ENCODE results near the gene ZNF407.

- TF ChIP-seq CTCF (IDR thresholded peaks at IDR 0.05; ENCODE audit: insufficient read depth, low read length), result no peak
- no peak for TF ChIP-seq POLR2AphosphoS5 (IDR thresholded peaks at IDR 0.05; ENCODE audit: low read depth)
- no peak for TF ChIP-seq REST (IDR thresholded peaks at IDR 0.05; ENCODE audit: insufficient replicate concordance, low read depth)
- no peak for TF ChIP-seq GABPA (IDR thresholded peaks at IDR 0.05; ENCODE audit: low read depth)
- TF ChIP-seq SPI1 (IDR thresholded peaks at IDR 0.05; ENCODE audit: borderline replicate concordance, low read depth), result no peak
Observed at GRCh38 chr18:74633652-74634352, 36.1 kb downstream of the ZNF407 start.
